Ureter (tissue), 1 donor: Measurements from ENCODE around the gene PLCB4. TPM values are rescaled to one million over a fixed set of nuclear protein-coding genes. Genes with fewer than 3 reads are reported as not detected.
"Not testable (repeated sequence)": the region's sequence is repeated elsewhere in the genome, so short reads cannot be mapped to it uniquely, and the experiment has no call there.

Experiments
- DNase-seq: peaks from one replicate; pipeline ENCODE4 v3.0.0-alpha.2; 2020; ENCODE audit warnings: low spot score
- total RNA-seq: library from RNA; stranded (reverse); gene quantifications from one replicate; pipeline ENCODE4 v1.2.4, GENCODE V29; 2023
- donor health status: DM: yes; HTN: yes; CAD: no.

PLCB4 gene
- total RNA-seq, 1 donor from 2014 or later, result 22.9 TPM

DNA sequence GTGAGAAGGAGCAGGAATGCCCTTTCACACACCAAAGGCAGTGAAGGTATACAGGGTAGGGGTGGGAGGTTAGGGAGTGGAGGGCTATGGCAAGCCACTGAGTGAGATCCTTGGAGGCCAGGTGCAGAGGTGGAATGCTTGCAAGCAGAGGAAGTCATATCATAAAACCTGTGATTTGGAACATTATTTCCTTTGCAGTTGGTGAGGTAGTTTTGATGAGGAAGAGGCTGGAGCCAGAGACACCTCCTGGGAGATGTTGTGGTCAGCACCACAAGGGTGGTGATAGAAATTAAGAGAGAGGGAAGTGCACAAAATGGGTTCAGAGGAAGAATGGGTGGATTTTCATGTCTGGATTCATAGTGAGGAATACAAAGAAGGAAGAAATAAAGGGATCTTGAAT, 73.0 kb downstream of the PLCB4 start:
- no peak for DNase-seq

DNA sequence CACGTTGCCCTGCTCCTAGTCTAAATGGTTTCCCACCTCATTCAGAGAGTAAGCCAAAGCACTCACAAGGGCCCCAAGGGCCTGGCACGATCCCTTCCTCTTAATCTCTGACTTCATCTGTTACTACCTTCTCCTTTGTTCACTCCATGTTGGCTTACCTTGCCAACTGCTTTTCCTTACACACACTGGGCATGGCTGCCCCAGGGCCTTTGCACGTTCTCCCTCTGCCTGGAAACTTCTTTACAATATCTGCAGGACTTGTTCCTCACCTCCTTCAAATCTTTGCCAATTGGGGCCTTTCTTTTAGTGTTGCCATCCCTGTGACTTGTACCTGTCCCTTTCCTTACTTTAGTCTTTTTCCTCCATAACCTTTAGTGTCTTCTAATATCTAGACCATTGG, 73.9 kb downstream of the PLCB4 start:
- DNase-seq, result no peak

DNA sequence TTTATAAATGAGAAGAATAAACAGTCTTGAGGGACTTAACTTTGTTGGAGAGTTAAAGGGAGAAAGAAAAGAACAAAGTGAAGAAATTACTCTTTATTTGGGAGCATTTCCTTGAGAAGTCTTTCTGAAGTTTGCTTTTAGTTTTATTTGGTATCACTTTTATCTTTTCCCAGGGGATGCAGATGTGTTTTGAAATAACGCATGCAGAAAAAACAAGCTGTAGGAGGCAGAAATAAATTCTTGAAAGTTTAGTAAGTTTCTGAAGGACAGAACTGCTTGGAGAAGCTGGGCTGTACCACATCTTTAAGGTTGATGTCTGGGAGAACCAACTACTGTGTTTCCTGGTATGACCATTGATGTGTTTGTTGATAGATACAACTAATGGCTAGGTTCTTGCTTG, 75.0 kb downstream of the PLCB4 start:
- DNase-seq, result no peak

DNA sequence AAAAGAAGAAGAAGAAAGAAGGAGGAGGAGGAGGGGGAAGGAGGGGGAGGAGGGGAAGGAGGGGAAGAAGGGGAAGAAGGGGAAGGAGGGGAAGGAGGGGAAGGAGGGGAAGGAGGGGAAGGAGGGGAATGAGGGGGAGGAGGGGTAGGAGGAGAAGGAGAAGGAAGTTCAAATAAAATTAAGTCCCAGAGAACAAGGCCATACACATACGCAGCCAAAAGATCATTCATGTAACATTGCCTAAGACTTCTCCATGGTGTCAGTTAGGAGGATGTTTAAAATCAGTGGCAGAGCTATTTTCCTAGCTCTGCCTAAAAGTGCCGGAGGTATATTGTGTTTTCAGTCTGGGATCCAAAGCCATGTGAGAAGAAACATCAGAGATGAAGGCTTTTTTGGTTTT, 75.8 kb downstream of the PLCB4 start:
- no peak for DNase-seq

DNA sequence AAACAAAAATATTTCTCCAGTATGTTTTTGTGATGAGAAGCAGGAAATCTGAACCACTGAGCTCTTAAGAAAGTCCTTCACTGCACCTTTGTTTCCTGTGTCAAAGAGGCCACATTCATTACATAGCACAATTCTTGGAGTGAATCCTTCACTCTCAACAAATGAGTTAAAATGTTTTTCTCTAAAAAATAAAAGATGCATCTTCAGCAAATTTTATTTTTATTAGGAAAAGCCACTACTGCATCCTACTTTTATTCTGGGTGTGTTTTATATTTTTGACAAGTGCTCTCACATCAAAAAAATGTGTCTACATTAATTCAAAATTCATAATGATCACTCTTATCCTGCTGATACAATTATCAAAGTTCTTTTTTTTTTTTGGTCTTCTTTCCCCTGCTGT, 76.3 kb downstream of the PLCB4 start:
- no peak for DNase-seq

DNA sequence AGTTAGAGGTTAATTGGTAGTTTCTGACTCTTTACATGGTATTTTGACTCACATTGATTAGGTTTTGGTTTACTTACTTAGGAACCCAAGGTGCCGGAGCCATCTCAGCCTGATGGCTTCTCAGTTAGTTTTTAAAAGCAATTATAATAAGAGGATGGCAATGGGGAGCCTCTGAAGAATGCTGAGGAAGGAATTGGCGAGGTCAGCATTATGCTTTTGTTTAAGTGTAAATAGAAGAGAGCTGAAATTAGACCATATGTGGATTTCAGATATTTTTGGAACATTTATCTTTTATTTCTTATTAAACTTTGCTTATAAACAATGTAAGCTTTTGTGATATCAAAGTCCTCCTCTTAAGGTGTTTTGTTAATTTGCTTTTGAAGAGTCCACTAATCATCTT, 77.8 kb downstream of the PLCB4 start:
- DNase-seq, result no peak

DNA sequence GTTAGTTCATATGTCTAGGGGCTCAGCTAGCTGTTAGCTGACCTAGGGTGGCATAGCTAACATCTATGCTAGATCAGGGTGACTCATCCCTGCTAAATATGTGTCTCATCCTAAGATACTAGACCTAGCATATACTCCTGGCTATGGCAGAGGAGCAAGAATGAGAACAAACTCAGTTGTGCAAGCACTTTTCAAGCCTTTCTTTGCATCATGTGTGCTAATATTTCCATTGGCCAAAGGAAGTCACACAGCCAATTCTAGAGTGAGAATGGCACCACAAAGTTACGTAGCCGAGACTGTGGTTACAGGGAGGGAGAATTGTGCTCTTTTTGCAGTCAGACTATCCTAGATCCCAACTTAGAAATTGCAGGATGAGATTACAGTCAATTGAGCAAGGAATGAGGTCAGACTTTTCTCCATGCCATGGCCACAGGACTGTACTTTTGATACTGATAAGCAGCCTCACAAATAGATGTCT, 78.7 kb downstream of the PLCB4 start:
- DNase-seq, result no peak

DNA sequence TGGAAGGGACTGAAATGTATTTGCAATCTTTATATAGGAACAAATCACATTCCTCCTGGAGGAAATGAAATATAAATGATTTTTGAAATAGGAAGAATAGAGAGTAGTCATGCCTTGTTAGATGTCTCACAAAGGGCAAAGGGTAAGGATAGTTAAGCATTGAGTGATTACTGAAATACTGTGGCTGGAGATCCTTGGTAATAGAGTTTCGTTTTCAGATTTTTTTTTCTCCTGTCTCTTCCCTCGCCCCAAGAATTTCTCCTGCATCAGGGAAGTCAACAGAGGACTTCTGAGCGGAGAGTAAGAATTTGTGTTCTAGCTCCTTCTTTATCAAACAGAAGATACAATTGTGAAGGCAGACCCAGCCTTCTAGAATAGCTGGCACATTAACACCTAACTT, 79.4 kb downstream of the PLCB4 start:
- DNase-seq, result no peak

DNA sequence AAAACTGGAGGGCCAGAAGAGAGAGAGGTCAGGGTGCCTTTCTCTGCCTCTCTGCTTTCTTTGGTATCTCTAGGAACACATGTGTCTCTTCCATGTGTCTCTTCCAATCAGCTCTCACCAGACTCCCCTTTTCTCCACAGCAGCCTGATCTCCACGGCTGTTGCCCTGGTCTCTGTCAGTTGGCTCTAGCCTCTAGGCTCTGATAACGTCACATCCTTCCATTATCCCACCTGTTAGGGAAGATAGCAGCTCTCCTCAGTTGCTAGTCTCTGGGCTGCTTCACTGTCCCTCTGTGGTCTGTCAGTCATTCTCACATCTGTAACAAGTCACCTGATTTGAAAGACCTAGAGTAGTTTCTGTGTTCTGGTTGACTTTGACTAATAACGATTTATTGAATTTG, 80.2 kb downstream of the PLCB4 start:
- no peak for DNase-seq

DNA sequence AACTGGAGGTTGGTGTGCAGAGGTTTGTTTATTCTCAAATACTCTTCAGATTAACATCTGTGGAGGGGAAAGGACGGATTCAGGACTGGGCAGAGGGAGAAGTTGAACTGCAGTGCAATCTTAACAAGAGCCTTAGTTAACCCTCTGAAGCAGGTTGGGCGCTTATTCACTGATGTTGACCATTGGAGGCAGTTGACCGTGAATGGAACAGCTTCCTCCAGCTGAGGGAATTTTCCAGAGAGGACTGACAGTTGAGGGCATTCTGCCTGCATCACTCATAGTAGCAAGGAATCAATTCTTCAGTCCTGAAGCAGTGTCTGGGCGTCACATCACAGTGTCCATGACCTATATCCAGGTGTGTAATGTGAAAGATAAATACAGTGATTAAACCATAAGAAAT, 80.9 kb downstream of the PLCB4 start:
- DNase-seq, result no peak

DNA sequence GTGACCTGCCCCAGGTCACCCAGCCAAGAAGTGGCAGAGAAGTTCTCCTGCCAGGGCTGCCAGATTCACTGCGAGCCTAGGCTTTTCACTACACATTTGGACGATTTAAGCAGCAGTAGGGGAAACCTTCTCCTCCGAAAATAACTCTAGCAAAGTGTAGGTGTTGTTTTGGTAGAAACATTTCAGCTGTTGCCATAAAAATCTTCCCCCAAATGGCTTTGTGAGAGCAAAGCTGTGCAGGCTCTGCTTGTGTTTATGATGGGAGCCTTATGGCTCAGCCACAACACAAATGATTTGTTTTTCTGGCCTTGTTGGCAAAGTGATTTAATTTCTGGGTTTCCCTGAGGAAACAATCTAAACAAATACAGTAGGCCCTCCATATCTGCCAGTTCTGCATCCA, 81.8 kb downstream of the PLCB4 start:
- DNase-seq, result no peak

DNA sequence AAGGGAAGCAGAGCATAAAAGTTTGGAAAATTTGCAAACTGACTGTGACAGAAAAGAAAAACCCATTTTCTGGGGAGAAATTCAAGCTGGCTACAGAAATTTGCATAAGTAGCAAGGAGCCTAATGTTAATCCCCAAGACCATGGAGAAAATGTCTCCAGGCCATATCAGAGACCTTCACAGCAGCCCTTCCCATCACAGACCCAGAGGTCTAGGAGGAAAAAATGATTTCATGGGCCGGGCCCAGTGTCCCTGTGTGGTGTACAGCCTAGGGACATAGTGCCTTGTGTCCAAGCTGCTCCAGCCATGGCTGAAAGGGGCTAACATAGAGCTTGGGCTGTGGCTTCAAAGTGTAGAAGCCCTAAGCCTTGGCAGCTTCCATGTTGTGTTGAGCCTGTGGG, 83.3 kb downstream of the PLCB4 start:
- DNase-seq, result not testable (repeated sequence)

DNA sequence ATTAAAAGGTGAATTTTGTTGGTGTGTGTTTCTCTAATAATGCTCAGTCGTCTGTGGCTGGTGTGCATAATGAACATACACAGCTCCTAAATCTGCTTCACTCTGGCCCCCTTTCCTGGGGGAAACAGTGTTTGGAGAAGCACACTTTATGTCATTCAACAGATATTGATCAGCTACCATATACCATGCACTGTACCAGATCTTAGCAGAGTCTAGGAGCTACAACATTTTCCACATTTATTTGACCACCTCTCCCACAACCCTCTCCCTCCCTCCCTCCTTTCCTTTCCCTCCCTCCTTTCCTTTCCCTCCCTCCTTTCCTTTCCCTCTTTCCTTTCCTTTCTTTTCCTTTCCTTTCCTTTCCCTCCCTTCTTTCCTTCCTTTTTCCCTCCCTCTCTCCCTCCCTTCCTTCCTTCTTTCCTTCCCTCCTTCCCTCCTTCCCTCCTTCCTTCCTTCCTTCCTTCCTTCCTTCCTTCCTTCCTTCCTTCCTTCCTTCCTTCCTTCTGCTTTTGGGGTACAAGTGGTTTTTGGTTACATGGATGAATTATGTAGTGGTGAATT, 85.7 kb downstream of the PLCB4 start:
- DNase-seq, result no peak

DNA sequence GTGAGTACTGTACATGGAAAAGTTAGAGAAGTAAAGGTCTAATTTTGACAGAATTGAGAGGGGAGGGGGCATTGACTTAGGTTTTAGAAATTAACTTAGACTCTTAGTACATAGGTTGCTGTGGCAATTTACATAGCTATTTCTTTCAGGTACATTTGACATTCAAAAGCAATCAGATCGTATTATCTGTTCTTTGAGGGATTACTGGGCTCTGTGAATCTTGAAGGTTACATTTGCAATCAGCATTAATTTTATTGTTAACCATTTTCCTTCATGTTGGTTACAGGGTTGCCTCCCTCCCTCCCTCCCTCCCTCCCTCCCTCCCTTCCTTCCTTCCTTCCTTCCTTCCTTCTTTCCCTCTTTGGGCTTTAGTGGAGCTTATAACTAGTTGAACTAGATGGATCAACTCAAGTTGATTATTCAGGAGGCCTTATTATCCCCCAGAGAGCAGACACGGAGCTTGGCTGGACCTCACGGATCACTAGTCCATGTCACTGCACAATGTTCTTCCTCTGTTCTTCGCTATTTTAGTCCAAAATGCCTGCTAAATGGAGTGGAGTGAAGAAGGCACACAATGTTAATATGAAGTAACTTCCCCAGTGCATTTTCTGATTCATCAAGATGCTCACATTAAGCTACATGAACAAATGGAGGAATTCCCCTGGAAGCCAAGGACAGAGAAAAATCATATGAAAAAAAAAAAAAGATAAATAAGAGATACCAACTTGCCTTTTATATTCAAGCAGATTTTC, 87.8 kb downstream of the PLCB4 start:
- DNase-seq, result no peak

DNA sequence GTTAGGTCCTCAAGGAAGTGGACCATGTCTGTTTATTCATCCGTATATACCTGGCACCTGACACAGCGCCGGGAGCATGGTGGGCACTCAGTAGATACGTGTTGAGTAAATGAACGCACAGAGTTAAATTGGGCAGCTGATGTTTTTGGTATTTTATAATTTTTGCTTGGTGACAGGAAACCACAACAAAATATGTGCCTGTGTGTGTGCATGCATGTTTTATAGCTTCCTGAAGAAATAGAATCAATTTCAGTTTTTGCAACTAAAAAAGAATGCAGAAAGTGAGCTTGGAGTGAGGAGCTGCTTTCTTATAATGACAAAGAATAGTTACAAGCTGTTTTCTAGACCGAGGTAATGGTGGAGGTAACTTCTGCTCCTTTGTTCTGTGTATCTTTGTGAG, 91.4 kb downstream of the PLCB4 start:
- no peak for DNase-seq

DNA sequence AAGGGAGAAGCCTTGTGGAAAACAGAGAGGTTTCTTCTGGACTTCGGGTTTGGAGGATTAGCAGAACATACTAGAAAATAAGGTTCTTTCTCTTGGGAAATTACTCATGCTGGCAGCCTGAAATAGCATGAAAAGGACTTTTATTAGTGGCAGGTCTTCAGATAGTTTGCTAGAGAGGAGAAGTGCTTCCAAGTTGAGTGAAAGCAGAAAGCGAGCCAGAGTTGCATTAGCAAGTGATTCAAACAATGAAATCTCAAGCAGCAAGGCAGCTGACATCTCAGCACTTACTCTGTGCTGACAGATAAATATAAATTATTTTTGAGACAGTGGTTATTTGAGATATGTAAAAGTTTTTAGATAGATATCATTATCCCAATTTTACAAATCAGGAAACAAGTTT, 91.9 kb downstream of the PLCB4 start:
- DNase-seq, result no peak

DNA sequence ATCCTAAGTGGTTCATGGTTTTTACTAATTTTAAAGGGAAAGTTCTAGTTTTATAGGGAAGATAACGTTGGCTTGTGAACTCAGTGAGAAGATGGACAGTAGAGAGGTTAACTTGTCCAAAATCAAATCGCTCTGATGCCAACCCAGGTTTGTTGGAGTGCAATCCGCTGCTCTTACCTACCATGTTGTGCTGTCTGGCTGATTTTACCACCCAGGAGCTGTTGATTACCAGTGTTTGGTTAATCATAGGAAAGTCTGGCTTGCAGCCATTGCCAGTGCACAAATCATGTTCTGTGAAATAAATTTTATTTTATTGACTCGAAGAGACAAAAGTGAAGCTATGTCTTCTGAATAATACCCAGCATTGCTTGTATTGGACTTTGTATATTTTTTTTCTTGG, 92.4 kb downstream of the PLCB4 start:
- no peak for DNase-seq

DNA sequence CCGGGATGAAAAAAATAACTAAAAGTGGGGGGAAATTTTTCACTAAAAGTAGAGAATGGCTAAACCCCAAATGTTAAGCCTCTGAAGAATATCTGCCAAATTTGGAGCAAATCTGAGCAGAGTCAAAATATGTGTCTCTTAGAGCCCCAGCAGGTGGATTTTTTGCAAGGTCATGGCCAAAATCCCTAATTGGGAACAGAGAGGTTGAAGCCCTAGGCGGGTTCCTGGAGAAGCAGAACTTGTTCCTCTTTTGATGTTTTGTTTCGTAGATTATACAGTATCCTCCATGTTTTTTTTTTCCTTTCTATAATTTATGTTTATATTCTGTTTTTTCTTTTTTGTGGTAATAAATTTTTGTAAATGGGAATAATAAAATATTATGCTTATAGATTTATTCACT, 94.4 kb downstream of the PLCB4 start:
- DNase-seq, result no peak

DNA sequence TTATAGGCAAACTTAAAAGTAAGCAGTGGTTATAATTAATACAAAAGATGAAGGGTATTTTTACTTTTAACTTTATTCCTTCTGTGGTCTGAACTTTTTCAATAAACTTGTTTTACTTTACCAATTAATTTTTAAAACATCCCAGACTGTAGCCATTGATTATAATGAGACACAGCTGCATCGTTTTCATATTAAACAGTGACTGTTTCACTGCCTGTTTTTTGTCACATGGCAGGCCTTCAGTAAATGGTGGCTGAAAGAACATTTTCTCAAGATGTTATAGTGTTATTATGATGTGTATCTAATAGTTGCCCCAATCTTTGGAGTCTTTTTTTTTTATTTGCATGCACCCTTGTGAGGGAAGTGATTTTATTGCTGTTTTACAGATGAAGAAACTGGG, 95.1 kb downstream of the PLCB4 start:
- no peak for DNase-seq

DNA sequence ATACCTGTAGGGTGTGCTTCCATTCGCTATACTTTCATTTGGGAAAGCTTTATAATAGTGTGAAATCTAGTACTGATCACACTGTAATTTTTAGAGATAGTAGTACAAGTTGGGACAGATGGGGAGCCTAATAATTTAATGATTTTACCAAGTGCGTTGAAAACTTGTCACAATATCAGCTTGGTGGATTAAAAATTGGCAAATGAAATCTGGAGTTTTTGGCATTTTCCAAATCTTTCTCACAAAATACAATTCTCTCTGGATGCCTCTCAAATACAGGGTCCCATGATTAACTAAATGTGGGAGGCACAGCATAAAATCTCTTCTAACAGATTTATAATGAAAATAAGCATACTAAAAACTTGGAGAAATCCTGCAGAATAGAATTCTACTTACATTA, 96.4 kb downstream of the PLCB4 start:
- DNase-seq, result no peak

DNA sequence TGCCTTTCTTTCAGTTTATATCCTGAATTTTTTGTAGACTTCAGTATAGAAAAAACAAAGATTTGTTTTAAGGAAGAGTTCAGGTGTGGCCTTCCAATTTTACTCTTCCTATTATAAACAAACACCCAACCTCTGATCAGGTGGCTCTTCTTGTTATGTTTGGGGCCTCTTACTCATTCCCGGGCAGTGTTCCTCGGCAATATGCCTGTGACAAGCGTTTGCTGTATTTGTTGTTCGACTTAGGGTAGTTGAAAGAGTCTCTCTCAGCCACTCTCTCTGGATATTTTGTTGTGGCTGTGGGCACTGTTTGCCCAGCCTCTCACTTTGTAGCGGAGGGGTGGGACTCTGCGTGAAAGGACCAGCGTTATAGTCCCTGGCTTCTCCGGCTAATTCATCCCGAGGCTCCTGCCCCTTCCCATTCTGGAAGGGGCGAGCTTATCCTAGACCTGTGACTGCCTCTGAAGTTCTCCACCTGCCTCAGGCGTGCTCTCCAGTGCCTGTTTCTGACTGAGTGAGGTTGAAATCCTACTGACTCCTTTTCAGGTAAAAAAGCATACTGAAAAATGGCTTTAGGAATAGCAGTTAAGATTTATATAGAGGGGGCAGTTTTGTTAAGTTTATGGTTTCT, 97.4 kb downstream of the PLCB4 start:
- no peak for DNase-seq

DNA sequence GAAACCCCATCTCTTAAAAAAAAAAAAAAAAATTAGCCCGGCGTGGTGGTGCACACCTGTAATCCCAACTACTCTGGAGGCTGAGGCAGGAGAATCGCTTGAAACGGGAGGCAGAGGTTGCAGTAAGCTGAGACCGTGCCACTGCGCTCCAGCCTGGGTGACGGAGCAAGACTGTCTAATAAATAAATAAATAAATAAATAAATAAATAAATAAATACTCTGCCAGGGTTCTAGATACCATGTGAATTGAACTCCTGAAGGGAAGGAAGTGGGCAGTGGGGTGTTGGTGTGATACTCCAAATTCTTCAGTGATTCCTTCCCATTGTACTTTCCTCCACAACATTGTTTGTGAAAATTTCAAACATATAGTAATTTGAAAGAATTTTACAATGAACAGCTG, 100.5 kb downstream of the PLCB4 start:
- DNase-seq, result no peak

DNA sequence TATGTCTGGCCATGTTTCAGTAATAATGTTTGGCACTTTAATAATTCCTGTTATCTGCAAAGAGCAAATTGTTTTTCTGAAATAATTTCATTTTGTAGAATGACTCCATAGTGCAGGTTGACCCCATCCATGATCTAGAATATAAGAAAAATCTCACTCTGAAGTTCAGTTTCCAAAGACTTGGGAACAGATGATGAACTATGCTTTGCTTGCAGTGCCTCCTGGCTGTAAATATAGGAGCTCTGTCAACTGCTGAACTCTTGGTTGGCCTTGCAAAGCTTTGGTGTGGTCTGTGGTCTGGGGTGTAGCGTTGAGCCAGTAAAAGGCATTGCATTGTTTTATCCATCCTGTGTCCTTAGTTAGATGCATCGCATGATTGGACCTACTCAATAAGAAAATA, 104.0 kb downstream of the PLCB4 start:
- DNase-seq, result no peak
